Panc1 (cell line): ENCODE results near the gene BUB3.

Experiments used
- POLR2AphosphoS5 ChIP-seq: IDR thresholded peaks from 2 replicates; pipeline ENCODE4 v1.6.1; 2012; ENCODE audit warnings: mild to moderate bottlenecking, low read depth, low read length, moderate library complexity
- TF ChIP-seq, protein P1 (sequence below): fragments of 450-650 bp; IDR thresholded peaks from 2 replicates; pipeline ENCODE4 v1.5.1; 2017; ENCODE audit warnings: mild to moderate bottlenecking

DNA sequence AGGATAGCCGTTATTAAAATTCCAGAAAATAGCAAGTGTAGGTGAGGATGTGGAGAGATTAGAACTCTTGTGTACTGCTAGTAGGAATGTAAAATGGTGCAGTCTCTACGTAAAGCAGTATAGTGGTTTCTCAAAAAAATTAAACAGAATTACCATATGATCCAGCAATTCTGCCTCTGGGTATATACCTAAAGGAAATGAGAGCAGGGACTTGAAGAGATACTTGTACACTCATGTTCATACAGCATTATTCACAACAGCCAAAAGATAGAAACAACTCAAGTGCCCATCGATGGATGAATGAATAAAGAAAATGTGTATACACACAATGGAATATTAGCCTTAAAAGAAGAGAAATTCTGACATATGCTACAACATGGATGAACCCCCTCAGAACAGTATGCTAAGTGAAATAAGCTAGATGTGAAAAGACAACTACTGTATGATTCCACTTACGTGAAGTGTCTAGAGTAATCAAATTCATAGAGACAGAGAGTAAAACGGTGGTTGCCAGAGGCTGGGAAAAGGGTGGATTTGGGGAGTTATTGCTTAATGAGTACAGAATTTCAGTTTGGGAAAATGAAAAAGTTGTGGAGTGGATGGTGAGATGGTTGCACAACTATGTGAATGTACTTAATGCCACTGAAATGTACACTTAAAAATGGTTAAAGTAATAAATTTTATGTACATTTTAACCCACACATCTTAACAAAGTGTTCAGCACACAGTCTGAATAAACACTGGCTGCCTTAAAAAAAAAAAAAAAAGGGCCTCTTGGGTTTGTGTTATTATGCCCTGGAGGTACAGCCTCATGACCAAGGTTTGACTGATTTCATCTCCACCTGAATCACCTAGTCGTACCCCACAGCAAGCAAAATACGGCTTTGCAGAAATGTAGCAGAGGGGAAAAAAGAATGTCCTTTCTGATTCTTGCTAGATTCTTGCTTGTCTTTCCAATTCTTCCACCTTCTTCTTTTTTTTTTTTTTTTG is 26.2 kb downstream of the BUB3 start:
- TF ChIP-seq, protein P1, sequence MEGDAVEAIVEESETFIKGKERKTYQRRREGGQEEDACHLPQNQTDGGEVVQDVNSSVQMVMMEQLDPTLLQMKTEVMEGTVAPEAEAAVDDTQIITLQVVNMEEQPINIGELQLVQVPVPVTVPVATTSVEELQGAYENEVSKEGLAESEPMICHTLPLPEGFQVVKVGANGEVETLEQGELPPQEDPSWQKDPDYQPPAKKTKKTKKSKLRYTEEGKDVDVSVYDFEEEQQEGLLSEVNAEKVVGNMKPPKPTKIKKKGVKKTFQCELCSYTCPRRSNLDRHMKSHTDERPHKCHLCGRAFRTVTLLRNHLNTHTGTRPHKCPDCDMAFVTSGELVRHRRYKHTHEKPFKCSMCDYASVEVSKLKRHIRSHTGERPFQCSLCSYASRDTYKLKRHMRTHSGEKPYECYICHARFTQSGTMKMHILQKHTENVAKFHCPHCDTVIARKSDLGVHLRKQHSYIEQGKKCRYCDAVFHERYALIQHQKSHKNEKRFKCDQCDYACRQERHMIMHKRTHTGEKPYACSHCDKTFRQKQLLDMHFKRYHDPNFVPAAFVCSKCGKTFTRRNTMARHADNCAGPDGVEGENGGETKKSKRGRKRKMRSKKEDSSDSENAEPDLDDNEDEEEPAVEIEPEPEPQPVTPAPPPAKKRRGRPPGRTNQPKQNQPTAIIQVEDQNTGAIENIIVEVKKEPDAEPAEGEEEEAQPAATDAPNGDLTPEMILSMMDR, result no peak
- TF ChIP-seq POLR2AphosphoS5, result no peak
